HEK293T (cell line): Measurements from ENCODE around the gene PARP1.

Source experiments
- CTCF ChIA-PET: fragments of 350-600 bp; formaldehyde crosslinking; extraction: SDS; loops from one replicate; lab custom pipeline; 2021; ENCODE audit warnings: antibody characterized with exemption, inconsistent platforms; lab: Yijun Ruan, JAX
- POLR2A ChIA-PET: fragments of 350-600 bp; formaldehyde crosslinking; extraction: SDS; loops from one replicate; lab custom pipeline; 2020; ENCODE audit warnings: antibody characterized with exemption, inconsistent platforms; lab: Yijun Ruan, JAX
- DNase-seq: peaks from one replicate; pipeline ENCODE4 v3.0.0; 2012; ENCODE audit warnings: mixed read lengths; ENCODE audit errors: extremely low spot score
- ARNT ChIP-seq: fragments of 450-650 bp; IDR thresholded peaks from 2 replicates; pipeline ENCODE4 v1.6.1; 2017; ENCODE audit warnings: mild to moderate bottlenecking
- BHLHE40 ChIP-seq: fragments of 450-650 bp; IDR thresholded peaks from 2 replicates; pipeline ENCODE4 v1.6.1; 2016; ENCODE audit warnings: mild to moderate bottlenecking, moderate library complexity, borderline replicate concordance
- CTBP1 ChIP-seq: fragments of 450-650 bp; IDR thresholded peaks from 2 replicates; pipeline ENCODE4 v1.6.1; 2016; ENCODE audit warnings: borderline replicate concordance
- ELF4 ChIP-seq: fragments of 450-650 bp; IDR thresholded peaks from 2 replicates; pipeline ENCODE4 v1.6.1; 2017; ENCODE audit warnings: antibody characterized with exemption
- FOXA1 ChIP-seq: fragments of 450-650 bp; IDR thresholded peaks from 2 replicates; pipeline ENCODE4 v1.6.1; 2016; ENCODE audit warnings: mild to moderate bottlenecking
- FOXK2 ChIP-seq: fragments of 450-650 bp; IDR thresholded peaks from 2 replicates; pipeline ENCODE4 v1.6.1; 2016; ENCODE audit warnings: mild to moderate bottlenecking
- FOXM1 ChIP-seq: fragments of 450-650 bp; IDR thresholded peaks from 2 replicates; pipeline ENCODE4 v1.6.1; 2017; ENCODE audit warnings: mild to moderate bottlenecking, borderline replicate concordance
- HDGF ChIP-seq: fragments of 450-650 bp; IDR thresholded peaks from 2 replicates; pipeline ENCODE4 v1.6.1; 2017; ENCODE audit warnings: antibody characterized with exemption, borderline replicate concordance
- L3MBTL2 ChIP-seq: fragments of 450-650 bp; conservative IDR thresholded peaks from 2 replicates; pipeline ENCODE4 v1.6.1; 2016; ENCODE audit warnings: mild to moderate bottlenecking
- LEF1 ChIP-seq: fragments of 450-650 bp; IDR thresholded peaks from 2 replicates; pipeline ENCODE4 v1.6.1; 2017; ENCODE audit warnings: mild to moderate bottlenecking, borderline replicate concordance
- NFRKB ChIP-seq: fragments of 450-650 bp; IDR thresholded peaks from 2 replicates; pipeline ENCODE4 v1.6.1; 2016; ENCODE audit warnings: mild to moderate bottlenecking, moderate library complexity
- PKNOX1 ChIP-seq: fragments of 450-650 bp; IDR thresholded peaks from 2 replicates; pipeline ENCODE4 v1.6.1; 2016
- SP1 ChIP-seq: fragments of 450-650 bp; IDR thresholded peaks from 2 replicates; pipeline ENCODE4 v1.6.1; 2017
- SUZ12 ChIP-seq: fragments of 450-650 bp; IDR thresholded peaks from 2 replicates; pipeline ENCODE4 v1.6.1; 2016; ENCODE audit warnings: mild to moderate bottlenecking
- TARDBP ChIP-seq: fragments of 450-650 bp; IDR thresholded peaks from 2 replicates; pipeline ENCODE4 v1.6.1; 2016
- ZNF384 ChIP-seq: fragments of 450-650 bp; IDR thresholded peaks from 2 replicates; pipeline ENCODE4 v1.6.1; 2016

The PARP1 gene

GRCh38 chr1:226371866-226372490 lies 35.9 kb downstream of the PARP1 start:
- no peak for DNase-seq
- TF ChIP-seq BHLHE40 = no peak
- no peak for TF ChIP-seq HDGF
- TF ChIP-seq SUZ12 = no peak
- no peak for TF ChIP-seq FOXA1
- no peak for TF ChIP-seq TARDBP
- TF ChIP-seq CTBP1 = no peak
- TF ChIP-seq ARNT = no peak
- TF ChIP-seq PKNOX1 = no peak
- TF ChIP-seq FOXK2 = no peak
- CTCF ChIA-PET = no interaction called here
- POLR2A ChIA-PET = interaction anchor here (2.9 kb wide), 1 partner anchor 63 kb away, joined by 10 read pairs; the partner anchor contains the start of gene LIN9

- DNase-seq = no peak
- TF ChIP-seq HDGF = no peak
- TF ChIP-seq CTBP1 = no peak
- TF ChIP-seq ELF4 = no peak
- TF ChIP-seq FOXA1 = no peak
- TF ChIP-seq NFRKB = no peak
- TF ChIP-seq BHLHE40 = no peak
- TF ChIP-seq L3MBTL2 = no peak
- TF ChIP-seq FOXM1 = no peak
- no peak for TF ChIP-seq SUZ12
- no peak for TF ChIP-seq TARDBP
- CTCF ChIA-PET = interaction anchor here (0.8 kb wide), 1 partner anchor 21 kb away, joined by 3 read pairs; no protein-coding TSS in a partner anchor
- POLR2A ChIA-PET = interaction anchor here (2.9 kb wide), 1 partner anchor 62 kb away, joined by 10 read pairs; the partner anchor contains the start of gene LIN9
Observed at GRCh38 chr1:226371027-226371694, 36.7 kb downstream of the PARP1 start.

- CTCF ChIA-PET = no interaction called here
- POLR2A ChIA-PET = no interaction called here
- no peak for DNase-seq
- TF ChIP-seq SP1 (no peak), LEF1 (no peak), PKNOX1 (no peak), BHLHE40 (no peak), SUZ12 (no peak), FOXM1 (no peak)
Observed at GRCh38 chr1:226370144-226370923, 37.6 kb downstream of the PARP1 start.

- POLR2A ChIA-PET = no interaction called here
- no peak for TF ChIP-seq ARNT
- no peak for TF ChIP-seq ELF4
- no peak for TF ChIP-seq TARDBP
- TF ChIP-seq FOXK2 = no peak
- no peak for TF ChIP-seq SUZ12
- TF ChIP-seq SP1 = no peak
- no peak for TF ChIP-seq PKNOX1
- TF ChIP-seq NFRKB = no peak
- no peak for TF ChIP-seq LEF1
- CTCF ChIA-PET = no interaction called here
- DNase-seq = no peak
Observed at GRCh38 chr1:226369110-226369509, 38.8 kb downstream of the PARP1 start.

- ChIA-PET CTCF (interaction anchor here (0.9 to 1.1 kb wide), 2 partner anchors 10 to 169 kb away, joined by 3 read pairs; no protein-coding TSS in a partner anchor), POLR2A (interaction anchor here (1.3 kb wide), 1 partner anchor 21 kb away, joined by 3 read pairs; no protein-coding TSS in a partner anchor)
- no peak for DNase-seq
- TF ChIP-seq PKNOX1 (no peak), LEF1 (no peak), BHLHE40 (no peak), SUZ12 (no peak), FOXK2 (no peak), SP1 (no peak), ARNT (no peak), CTBP1 (no peak), TARDBP (no peak), HDGF (no peak), ELF4 (no peak), FOXA1 (no peak), NFRKB (no peak), ZNF384 (no peak), L3MBTL2 (no peak), FOXM1 (no peak)
Observed at GRCh38 chr1:226366290-226366689, 41.6 kb downstream of the PARP1 start.
